SH-SY5Y (cell line): ENCODE measurements around the gene PRDM2.

ENCODE experiments used
- GATA2 ChIP-seq: IDR thresholded peaks from 2 replicates; pipeline ENCODE4 v1.6.1; 2011; ENCODE audit warnings: mild to moderate bottlenecking, low read depth, low read length
- GATA3 ChIP-seq: IDR thresholded peaks from 2 replicates; pipeline ENCODE4 v1.6.1; 2011; ENCODE audit warnings: low read depth, mild to moderate bottlenecking, low read length, moderate library complexity

DNA sequence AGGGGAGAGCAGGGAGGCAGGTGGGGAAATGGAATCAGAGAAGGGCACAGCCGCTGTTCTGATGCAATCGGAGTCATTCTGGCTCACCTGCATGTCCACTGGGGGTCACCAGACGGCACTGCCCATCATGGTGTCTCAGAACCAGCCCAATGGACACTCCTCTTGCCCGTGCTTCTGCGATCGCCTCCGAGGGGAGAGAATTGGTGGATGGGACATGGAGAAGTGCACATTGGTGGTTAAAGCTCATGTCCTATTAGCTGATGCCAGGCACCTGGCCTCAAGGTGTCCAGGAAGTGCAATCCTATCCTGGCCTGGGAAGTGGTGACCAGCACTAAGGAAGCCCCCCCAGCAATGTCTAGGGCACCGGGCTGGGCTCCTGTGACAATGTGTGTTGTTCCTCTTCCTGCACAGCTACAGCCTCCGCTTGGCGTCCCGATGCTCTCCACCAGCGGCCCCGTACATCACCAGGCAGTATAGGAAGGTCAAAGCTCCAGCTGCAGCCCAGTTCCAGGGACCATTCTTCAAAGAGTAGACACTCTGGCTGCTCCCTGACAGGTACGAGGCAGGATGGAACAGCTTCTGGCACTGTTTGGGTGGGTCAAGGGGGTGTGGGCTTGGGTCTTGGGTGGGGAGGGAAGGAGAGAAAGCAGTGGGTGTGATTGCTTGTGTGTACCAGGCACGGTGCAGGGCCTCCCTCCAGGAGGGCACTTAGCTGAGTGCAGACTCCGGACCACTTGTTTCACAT is 116.2 kb downstream of the PRDM2 start:
- TF ChIP-seq GATA2 (no peak), GATA3 (no peak)
